ENCODE data around the gene CYP3A4. TPM values are rescaled to one million over a fixed set of nuclear protein-coding genes. Genes with fewer than 3 reads are reported as not detected.

The CYP3A4 gene
- total and polyA plus RNA-seq, 9 of the 15 experiments (the other 6 are each of a cell fraction or from before 2014, with no cell fraction given) = 0.07 to 0.08 TPM; not detected in 7

DNA sequence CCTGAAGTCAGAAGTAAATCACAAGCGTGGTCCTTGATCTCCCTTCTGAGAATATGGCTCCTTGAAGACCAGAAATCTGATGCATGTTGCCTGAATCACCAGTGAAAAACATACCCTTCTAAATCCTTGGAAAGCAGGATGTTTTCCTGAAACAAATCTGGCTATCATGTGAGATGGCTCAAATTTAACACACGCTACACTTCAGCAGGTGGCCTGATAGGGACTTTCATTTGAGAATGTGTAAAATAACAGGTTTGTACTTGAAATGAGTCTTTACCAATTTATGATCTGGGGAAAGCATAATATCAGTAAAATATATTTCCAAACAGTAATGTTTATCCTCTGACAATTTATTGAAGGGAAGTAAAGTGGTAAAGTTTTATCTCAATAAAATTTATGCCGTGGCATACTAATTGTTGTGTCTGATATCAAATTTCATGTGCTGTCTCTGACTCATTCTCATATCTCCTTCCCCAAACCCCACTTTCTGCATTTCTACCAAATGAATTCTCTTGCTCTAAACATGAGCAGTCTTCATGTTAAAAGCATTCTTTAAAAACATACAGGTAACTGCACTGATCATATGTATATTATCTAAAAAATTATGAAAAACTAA is 17.4 kb downstream of the CYP3A4 start:
- no peaks in the 10 kb centered on the region for H3K79me2 ChIP-seq (ENCODE audit: control insufficient read depth, insufficient read depth, low read length)
- CTCF ChIA-PET (ENCODE audit: low intra/inter-chr PET ratio) = no interaction called here

More for the DNA sequence above, 17.4 kb downstream of the CYP3A4 start:
- no peak for ATAC-seq
- Histone ChIP-seq H3K27me3 (ENCODE audit: control insufficient read depth in 2 of 2, insufficient read depth in 2 of 2, low read length in 2 of 2) (no peaks in the 10 kb centered on the region; a peak in 1 of 5 replicates), H3K36me3 (ENCODE audit: control insufficient read depth, insufficient read depth, low read length) (no peaks in the 10 kb centered on the region), H3K4me3 (no peak overlapping the region), H3K4me1 (replicated peaks in 1 of 2; ENCODE audit: control insufficient read depth in 2 of 2, insufficient read depth in 2 of 2, low read length in 2 of 2) (peaks cover 4 to 9% of the 10 kb centered on the region in 2 experiments; a peak in 3 of 5 replicates), H3K9ac (ENCODE audit: insufficient read depth in 1 of 2, low read depth in 2 of 2, low read length in 2 of 2) (no peak overlapping the region), H3K4me2 (ENCODE audit: insufficient read depth, low read length) (no peak overlapping the region), H3K27ac (ENCODE audit: extremely low read depth, low read depth, low read length) (no peak overlapping the region), H3K9me1 (ENCODE audit: control insufficient read depth, insufficient read depth, low read length) (no peaks in the 10 kb centered on the region), H4K20me1 (replicated peaks; ENCODE audit: control insufficient read depth, insufficient read depth, low read length) (no peaks in the 10 kb centered on the region), H2AFZ (ENCODE audit: low read depth, low read length) (0 out of 2 replicates have a peak overlapping the region, but pooled peaks have one; percentile 2), H3K9me3 (replicated peaks; ENCODE audit: control insufficient read depth, insufficient read depth, low read depth, low read length) (no peaks in the 10 kb centered on the region)
- 22% methylated on average over 3 of the region's 3 CpGs for WGBS (ENCODE audit: insufficient coverage, low coverage, missing lambda C conversion rate)
- no TSS peak for BruUV-seq (replicated peaks)
- in situ Hi-C loops (cut with MboI) = no loop called here
- FAIRE-seq = no peak
- intact Hi-C loops (cut with micrococcal nuclease) = no loop called here
- POLR2A ChIA-PET = no interaction called here
- DNase-seq (ENCODE audit: extremely low read depth in 1 of 4, low spot score in 3 of 4) = no peak
- TF ChIP-seq MECOM (CRISPR knock-in tag; IDR thresholded peaks at IDR 0.05) = no peak
- TF ChIP-seq CCAR2 (IDR thresholded peaks at IDR 0.05; ENCODE audit: low read depth, low read length) = no peak
- TF ChIP-seq POLR2G (IDR thresholded peaks at IDR 0.05; ENCODE audit: low read depth, low read length) = no peak
- TF ChIP-seq PHF8 (IDR thresholded peaks at IDR 0.05; ENCODE audit: borderline replicate concordance, low read length) = no peak
- no peak for TF ChIP-seq IRF9 (tag; IDR thresholded peaks at IDR 0.05)
- peak; percentile 22; the same call in 1 of the 2 replicates for TF ChIP-seq ATF3 (IDR thresholded peaks at IDR 0.05)
- no peak for TF ChIP-seq ATF3 (CRISPR knock-in tag; conservative IDR thresholded peaks at IDR 0.05)
- no peak for TF ChIP-seq SAFB2 (IDR thresholded peaks at IDR 0.05; ENCODE audit: borderline replicate concordance, low read depth, low read length, severe bottlenecking)
- TF ChIP-seq ZBTB1 (CRISPR knock-in tag; IDR thresholded peaks at IDR 0.05; ENCODE audit: borderline replicate concordance, low read depth) = no peak
- 0 out of 2 replicates have a peak, but pooled peaks have one; percentile 18 for TF ChIP-seq JUND (IDR thresholded peaks at IDR 0.05; ENCODE audit: borderline replicate concordance, low read depth, low read length)
- TF ChIP-seq JUND (tag; IDR thresholded peaks at IDR 0.05; ENCODE audit: borderline replicate concordance, low read depth, low read length) = no peak
- no peak for TF ChIP-seq RBBP5 (IDR thresholded peaks at IDR 0.05; ENCODE audit: borderline replicate concordance, insufficient read depth, low read length, poor library complexity, severe bottlenecking)
- TF ChIP-seq MYC (IDR thresholded peaks at IDR 0.05; ENCODE audit: low read depth, low read length) = no peak
- no peak for TF ChIP-seq MYC (CRISPR knock-in tag; IDR thresholded peaks at IDR 0.05; ENCODE audit: borderline replicate concordance, low read depth)
- TF ChIP-seq OTX1 (CRISPR knock-in tag; IDR thresholded peaks at IDR 0.05) = no peak
- TF ChIP-seq SIRT6 (IDR thresholded peaks at IDR 0.05; ENCODE audit: low read depth, low read length) = no peak
- no peak for TF ChIP-seq ZNF76 (CRISPR knock-in tag; IDR thresholded peaks at IDR 0.05; ENCODE audit: borderline replicate concordance)
- no peak for TF ChIP-seq NFE2 (IDR thresholded peaks at IDR 0.05; ENCODE audit: low read depth)
- peak; percentile 68 for TF ChIP-seq FOSL1 (tag; conservative IDR thresholded peaks at IDR 0.05)

Measured in K562 (cell line).